B cell (primary cell): ENCODE measurements around the gene KCNH3.

Experiments
- EZH2 ChIP-seq: IDR thresholded peaks from 2 replicates; pipeline ENCODE4 v1.6.1; 2012; ENCODE audit warnings: borderline replicate concordance, low read depth, mild to moderate bottlenecking, moderate library complexity, low read length; ENCODE audit not compliant: insufficient read depth, poor library complexity, severe bottlenecking
- TF ChIP-seq, protein P1 (sequence below): fragments of 200-600 bp; IDR thresholded peaks from one replicate; pipeline ENCODE4 v1.8.0; 2022; ENCODE audit warnings: antibody characterized with exemption, mild to moderate bottlenecking

DNA sequence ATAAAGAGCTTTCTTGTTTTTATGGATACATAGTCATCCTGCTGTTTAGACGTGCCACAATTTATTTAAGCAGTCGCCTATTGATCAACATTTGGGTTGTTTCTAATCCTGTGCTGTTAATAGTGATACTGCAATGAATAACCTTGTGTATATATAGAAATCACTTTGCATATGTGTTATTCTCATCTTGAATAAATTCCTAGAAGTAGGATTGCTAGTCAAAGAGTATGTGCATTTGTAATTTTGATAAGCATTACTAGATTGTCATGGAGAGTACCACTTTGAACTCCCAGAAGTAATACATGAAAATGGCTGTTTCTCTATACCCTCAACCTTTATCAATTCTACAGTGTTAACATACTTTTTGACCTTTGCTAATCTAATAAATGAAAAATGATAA lies 44.9 kb upstream of the KCNH3 start:
- TF ChIP-seq, protein P1, sequence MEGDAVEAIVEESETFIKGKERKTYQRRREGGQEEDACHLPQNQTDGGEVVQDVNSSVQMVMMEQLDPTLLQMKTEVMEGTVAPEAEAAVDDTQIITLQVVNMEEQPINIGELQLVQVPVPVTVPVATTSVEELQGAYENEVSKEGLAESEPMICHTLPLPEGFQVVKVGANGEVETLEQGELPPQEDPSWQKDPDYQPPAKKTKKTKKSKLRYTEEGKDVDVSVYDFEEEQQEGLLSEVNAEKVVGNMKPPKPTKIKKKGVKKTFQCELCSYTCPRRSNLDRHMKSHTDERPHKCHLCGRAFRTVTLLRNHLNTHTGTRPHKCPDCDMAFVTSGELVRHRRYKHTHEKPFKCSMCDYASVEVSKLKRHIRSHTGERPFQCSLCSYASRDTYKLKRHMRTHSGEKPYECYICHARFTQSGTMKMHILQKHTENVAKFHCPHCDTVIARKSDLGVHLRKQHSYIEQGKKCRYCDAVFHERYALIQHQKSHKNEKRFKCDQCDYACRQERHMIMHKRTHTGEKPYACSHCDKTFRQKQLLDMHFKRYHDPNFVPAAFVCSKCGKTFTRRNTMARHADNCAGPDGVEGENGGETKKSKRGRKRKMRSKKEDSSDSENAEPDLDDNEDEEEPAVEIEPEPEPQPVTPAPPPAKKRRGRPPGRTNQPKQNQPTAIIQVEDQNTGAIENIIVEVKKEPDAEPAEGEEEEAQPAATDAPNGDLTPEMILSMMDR, result no peak
- no peak for TF ChIP-seq EZH2
